A172 (cell line): Measurements from ENCODE around the gene MEGF6. TPM values are rescaled to one million over a fixed set of nuclear protein-coding genes. Genes with fewer than 3 reads are reported as not detected.

Source experiments
- DNase-seq: peaks from one replicate; pipeline ENCODE4 v3.0.0-alpha.2; 2015; ENCODE audit warnings: low spot score
- total RNA-seq: library from RNA; depleted of rRNA; stranded (reverse); fragments of >200 nt; shearing (Covaris generic); gene quantifications from 2 replicates; pipeline ENCODE4 v1.2.3, GENCODE V29; 2014

The MEGF6 gene
- total RNA-seq, 1 experiment from 2014 or later = 21.7 TPM

- DNase-seq = no peak
These were observed 3.2 kb downstream of the MEGF6 start for GRCh38 chr1:3608154-3608553.

GRCh38 chr1:3607703-3608065 lies 3.6 kb downstream of the MEGF6 start:
- no peak for DNase-seq

GRCh38 chr1:3606779-3607702 lies 4.3 kb downstream of the MEGF6 start:
- no peak for DNase-seq

GRCh38 chr1:3604997-3605823 lies 6.1 kb downstream of the MEGF6 start:
- no peak for DNase-seq

- peak; percentile 37 for DNase-seq
These were observed 6.8 kb downstream of the MEGF6 start for GRCh38 chr1:3604468-3604974.

- DNase-seq = no peak
These were observed 7.5 kb downstream of the MEGF6 start for GRCh38 chr1:3603571-3604467.

GRCh38 chr1:3603156-3603555 lies 8.2 kb downstream of the MEGF6 start:
- DNase-seq = no peak

GRCh38 chr1:3602375-3602774 lies 8.9 kb downstream of the MEGF6 start:
- no peak for DNase-seq

- DNase-seq = no peak
These were observed 9.6 kb downstream of the MEGF6 start for GRCh38 chr1:3601743-3602142.

GRCh38 chr1:3600354-3600753 lies 11.0 kb downstream of the MEGF6 start:
- DNase-seq = no peak

GRCh38 chr1:3599816-3600215 lies 11.5 kb downstream of the MEGF6 start:
- no peak for DNase-seq

- no peak for DNase-seq
These were observed 12.0 kb downstream of the MEGF6 start for GRCh38 chr1:3599286-3599811.

- DNase-seq = no peak
These were observed 12.6 kb downstream of the MEGF6 start for GRCh38 chr1:3598522-3599285.

GRCh38 chr1:3598051-3598491 lies 13.2 kb downstream of the MEGF6 start:
- no peak for DNase-seq

- no peak for DNase-seq
These were observed 13.7 kb downstream of the MEGF6 start for GRCh38 chr1:3597599-3597964.

GRCh38 chr1:3596663-3597598 lies 14.4 kb downstream of the MEGF6 start:
- DNase-seq = no peak

- DNase-seq = no peak
These were observed 15.4 kb downstream of the MEGF6 start for GRCh38 chr1:3595949-3596348.

- no peak for DNase-seq
These were observed 16.5 kb downstream of the MEGF6 start for GRCh38 chr1:3594706-3595377.

- no peak for DNase-seq
These were observed 17.6 kb downstream of the MEGF6 start for GRCh38 chr1:3593745-3594144.
